OCI-LY3 (cell line): ENCODE results near the gene SH2B2.

Experiments
- H2AFZ ChIP-seq: fragments of 200-600, 300-600 bp; shearing (Covaris generic); 2 replicates; pipeline ENCODE4 v1.6.0; 2014; ENCODE audit warnings: antibody characterized with exemption, low read depth, low read length
- H3K27ac ChIP-seq: fragments of 200-600, 300-600 bp; sonication (generic); 2 replicates; pipeline ENCODE4 v1.5.1; 2014; ENCODE audit warnings: mild to moderate bottlenecking, low read length, moderate library complexity, mixed read lengths
- H3K27me3 ChIP-seq: fragments of 200-600, 300-600 bp; sonication (generic); 2 replicates; pipeline ENCODE4 v1.6.1; 2014; ENCODE audit warnings: low read depth, low read length, mixed read lengths
- H3K36me3 ChIP-seq: fragments of 200-600, 300-600 bp; sonication (generic); replicated peaks from 2 replicates; pipeline ENCODE3; 2014; ENCODE audit warnings: low read depth, low read length, mixed read lengths
- H3K4me1 ChIP-seq: fragments of 300-600, 200-600 bp; sonication (generic); 2 replicates; pipeline ENCODE4 v1.6.1; 2014; ENCODE audit warnings: low read length, mixed read lengths
- H3K4me2 ChIP-seq: fragments of 200-600, 300-600 bp; sonication (generic); 2 replicates; pipeline ENCODE4 v1.6.1; 2014; ENCODE audit warnings: low read length, mixed read lengths
- H3K4me3 ChIP-seq: fragments of 300-600, 200-600 bp; sonication (generic); 2 replicates; pipeline ENCODE4 v1.5.1; 2014; ENCODE audit warnings: antibody characterized with exemption, mild to moderate bottlenecking, low read length, moderate library complexity
- H3K79me2 ChIP-seq: fragments of 300-600, 200-600 bp; shearing (Covaris generic); 2 replicates; pipeline ENCODE4 v1.6.1; 2014; ENCODE audit warnings: mild to moderate bottlenecking, low read length, mixed read lengths
- H3K9ac ChIP-seq: fragments of 300-600, 200-600 bp; shearing (Covaris generic); 2 replicates; pipeline ENCODE4 v1.6.0; 2014; ENCODE audit warnings: mild to moderate bottlenecking, low read length, moderate library complexity
- H3K9me3 ChIP-seq: fragments of 200-600, 300-600 bp; shearing (Covaris generic); 2 replicates; pipeline ENCODE4 v1.6.1; 2014; ENCODE audit warnings: low read length, mixed read lengths; ENCODE audit not compliant: insufficient read depth
- H4K20me1 ChIP-seq: fragments of 200-600, 300-600 bp; sonication (generic); 2 replicates; pipeline ENCODE4 v1.6.1; 2016; ENCODE audit warnings: low read length, mixed read lengths; ENCODE audit not compliant: insufficient read depth
- CTCF ChIP-seq: fragments of 200-600, 300-600 bp; sonication (generic); IDR thresholded peaks from 2 replicates; pipeline ENCODE4 v1.5.1; 2014; ENCODE audit warnings: antibody characterized with exemption, low read length, low read depth
- EZH2phosphoT487 ChIP-seq: fragments of 200-600 bp; shearing (Covaris generic); IDR thresholded peaks from 2 replicates; pipeline ENCODE4 v1.6.1; 2018; ENCODE audit warnings: antibody characterized with exemption, mixed run types, low read depth

SH2B2 gene

GRCh38 chr7:102317231-102318059 is 30.8 kb downstream of the SH2B2 start:
- Histone ChIP-seq H3K4me1 (peaks cover 2% of the 10 kb centered on the region; the same call in 1 of the 2 replicates), H3K27ac (no peak overlapping the region)

GRCh38 chr7:102318482-102318971 is 31.9 kb downstream of the SH2B2 start:
- Histone ChIP-seq H3K79me2 (no peaks in the 10 kb centered on the region), H4K20me1 (no peaks in the 10 kb centered on the region), H3K4me1 (no peaks in the 10 kb centered on the region), H3K9ac (no peak overlapping the region), H3K27me3 (no peaks in the 10 kb centered on the region), H2AFZ (no peak overlapping the region), H3K36me3 (peaks cover 4% of the 10 kb centered on the region), H3K4me3 (no peak overlapping the region), H3K27ac (no peak overlapping the region), H3K9me3 (no peaks in the 10 kb centered on the region), H3K4me2 (no peak overlapping the region)
- TF ChIP-seq EZH2phosphoT487 (no peak), CTCF (no peak)

More at GRCh38 chr7:102317231-102318059, 30.8 kb downstream of the SH2B2 start:
- H3K9me3 ChIP-seq, result no peaks in the 10 kb centered on the region
- no peak overlapping the region for H2AFZ ChIP-seq
- H3K4me2 ChIP-seq, result no peak overlapping the region
- H4K20me1 ChIP-seq, result no peaks in the 10 kb centered on the region
- H3K4me3 ChIP-seq, result no peak overlapping the region
- TF ChIP-seq EZH2phosphoT487, result no peak
- peak; percentile 36 for TF ChIP-seq CTCF
- no peak overlapping the region for H3K9ac ChIP-seq
- no peaks in the 10 kb centered on the region for H3K79me2 ChIP-seq
- peaks cover 4% of the 10 kb centered on the region for H3K36me3 ChIP-seq
- no peaks in the 10 kb centered on the region for H3K27me3 ChIP-seq

- no peak overlapping the region for H2AFZ ChIP-seq
- H3K27ac ChIP-seq, result no peak overlapping the region
- no peaks in the 10 kb centered on the region for H3K4me1 ChIP-seq
- no peaks in the 10 kb centered on the region for H3K9me3 ChIP-seq
- no peak overlapping the region for H3K4me2 ChIP-seq
- H4K20me1 ChIP-seq, result no peaks in the 10 kb centered on the region
- H3K36me3 ChIP-seq, result no peaks in the 10 kb centered on the region
- H3K9ac ChIP-seq, result no peak overlapping the region
- no peaks in the 10 kb centered on the region for H3K27me3 ChIP-seq
- H3K4me3 ChIP-seq, result no peak overlapping the region
- H3K79me2 ChIP-seq, result no peaks in the 10 kb centered on the region
- TF ChIP-seq EZH2phosphoT487, result no peak
- no peak for TF ChIP-seq CTCF
Observed at GRCh38 chr7:102319671-102320070, 33.0 kb downstream of the SH2B2 start.

- no peaks in the 10 kb centered on the region for H3K79me2 ChIP-seq
- no peaks in the 10 kb centered on the region for H3K36me3 ChIP-seq
- no peak overlapping the region for H3K4me3 ChIP-seq
- H3K9ac ChIP-seq, result no peak overlapping the region
- H3K9me3 ChIP-seq, result no peaks in the 10 kb centered on the region
- no peak overlapping the region for H3K4me2 ChIP-seq
- H3K4me1 ChIP-seq, result no peaks in the 10 kb centered on the region
- H3K27ac ChIP-seq, result no peak overlapping the region
- TF ChIP-seq CTCF (no peak), EZH2phosphoT487 (no peak)
- H3K27me3 ChIP-seq, result no peaks in the 10 kb centered on the region
- H4K20me1 ChIP-seq, result no peaks in the 10 kb centered on the region
- no peak overlapping the region for H2AFZ ChIP-seq
Observed at GRCh38 chr7:102320181-102320580, 33.5 kb downstream of the SH2B2 start.
